HG03095 (cell line): ENCODE data around the gene CAB39.

Source experiments
- ATAC-seq: cut with Tn5 transposase; IDR thresholded peaks from one replicate; pipeline ENCODE4 v1.9.1; 2021; ENCODE audit warnings: moderate library complexity; ENCODE audit not compliant: unreplicated experiment

CAB39 gene

GRCh38 chr2:230712443-230713330, at the start of gene CAB39:
CAB39 (plus strand) TSS chr2:230712842; CDS start chr2:230760002, 47,160 bp downstream.
- peak; percentile 79 for ATAC-seq

- ATAC-seq = no peak
These were observed 48.5 kb upstream of the CAB39 start for GRCh38 chr2:230664128-230664527.

- no peak for ATAC-seq
These were observed 47.8 kb upstream of the CAB39 start for GRCh38 chr2:230664844-230665243.

GRCh38 chr2:230665263-230665691, 47.4 kb upstream of the CAB39 start:
- no peak for ATAC-seq

- ATAC-seq = no peak
These were observed 46.2 kb upstream of the CAB39 start for GRCh38 chr2:230666446-230666845.

GRCh38 chr2:230666885-230667712, 45.5 kb upstream of the CAB39 start:
- no peak for ATAC-seq

- ATAC-seq = peak; percentile 61
These were observed 44.3 kb upstream of the CAB39 start for GRCh38 chr2:230668184-230668938.

- peak; percentile 24 for ATAC-seq
These were observed 43.7 kb upstream of the CAB39 start for GRCh38 chr2:230668939-230669303.

- no peak for ATAC-seq
These were observed 43.2 kb upstream of the CAB39 start for GRCh38 chr2:230669386-230669950.

- ATAC-seq = no peak
These were observed 41.5 kb upstream of the CAB39 start for GRCh38 chr2:230671117-230671516.

- no peak for ATAC-seq
These were observed 39.8 kb upstream of the CAB39 start for GRCh38 chr2:230672836-230673235.

- ATAC-seq = no peak
These were observed 38.2 kb upstream of the CAB39 start for GRCh38 chr2:230674401-230674800.

GRCh38 chr2:230674966-230675672, 37.5 kb upstream of the CAB39 start:
- no peak for ATAC-seq

GRCh38 chr2:230676546-230676945, 36.1 kb upstream of the CAB39 start:
- ATAC-seq = no peak

GRCh38 chr2:230677201-230677946, 35.3 kb upstream of the CAB39 start:
- ATAC-seq = no peak

- no peak for ATAC-seq
These were observed 34.6 kb upstream of the CAB39 start for GRCh38 chr2:230678018-230678417.

GRCh38 chr2:230678451-230678850, 34.2 kb upstream of the CAB39 start:
- ATAC-seq = no peak

GRCh38 chr2:230680463-230681170, 32.0 kb upstream of the CAB39 start:
- ATAC-seq = no peak

GRCh38 chr2:230681171-230681545, 31.5 kb upstream of the CAB39 start:
- ATAC-seq = no peak
